Endodermal cell (in vitro differentiated cells): ENCODE data around the gene IGSF9B. TPM values are rescaled to one million over a fixed set of nuclear protein-coding genes. Genes with fewer than 3 reads are reported as not detected.
A peak's percentile ranks its signal among the peaks of the same experiment; 100 is the strongest.

Source experiments
- DNase-seq: peaks from one replicate; pipeline ENCODE4 v3.0.0-alpha.2; 2017
- H3K27ac ChIP-seq: 2 replicates; pipeline ENCODE4 v1.5.1; 2013; ENCODE audit warnings: mild to moderate bottlenecking, low read depth, low read length, moderate library complexity
- H3K27me3 ChIP-seq: 2 replicates; pipeline ENCODE4 v1.6.1; 2013; ENCODE audit warnings: mild to moderate bottlenecking, low read length, moderate library complexity; ENCODE audit not compliant: insufficient read depth, control insufficient read depth, poor library complexity, severe bottlenecking
- H3K36me3 ChIP-seq: 2 replicates; pipeline ENCODE4 v1.7.0; 2013; ENCODE audit warnings: mild to moderate bottlenecking, low read length, moderate library complexity; ENCODE audit not compliant: control insufficient read depth, insufficient read depth
- H3K4me1 ChIP-seq: one replicate; pipeline ENCODE4 v1.7.0; 2013; ENCODE audit warnings: low read length; ENCODE audit not compliant: control insufficient read depth, insufficient read depth
- H3K4me3 ChIP-seq: 2 replicates; pipeline ENCODE4 v1.5.1; 2013; ENCODE audit warnings: mild to moderate bottlenecking, low read length, moderate library complexity
- H3K9ac ChIP-seq: 2 replicates; pipeline ENCODE4 v1.6.1; 2013; ENCODE audit warnings: mild to moderate bottlenecking, low read length, moderate library complexity; ENCODE audit not compliant: poor library complexity, severe bottlenecking; ENCODE audit errors: extremely low read depth
- H3K9me3 ChIP-seq: 2 replicates; pipeline ENCODE4 v1.6.1; 2013; ENCODE audit warnings: mild to moderate bottlenecking, low read length, moderate library complexity; ENCODE audit not compliant: control insufficient read depth
- H3K27ac Mint-ChIP-seq: 2 replicates; pipeline ENCODE4 v1.8.0; 2020; ENCODE audit warnings: mixed read lengths
- H3K27me3 Mint-ChIP-seq: 2 replicates; pipeline ENCODE4 v1.8.0; 2021; ENCODE audit warnings: mild to moderate bottlenecking, mixed read lengths; ENCODE audit not compliant: insufficient read depth
- H3K36me3 Mint-ChIP-seq: 2 replicates; pipeline ENCODE4 v1.8.0; 2020; ENCODE audit warnings: low read depth, mixed read lengths
- H3K4me1 Mint-ChIP-seq: 2 replicates; pipeline ENCODE4 v1.8.0; 2020; ENCODE audit warnings: mixed read lengths
- H3K4me3 Mint-ChIP-seq: 2 replicates; pipeline ENCODE4 v1.8.0; 2020; ENCODE audit warnings: mild to moderate bottlenecking, moderate library complexity, mixed read lengths
- H3K9me3 Mint-ChIP-seq: 2 replicates; pipeline ENCODE4 v1.8.0; 2020; ENCODE audit warnings: mild to moderate bottlenecking, mixed read lengths
- WGBS, 2 experiments: methylation state at CpG; one replicate each; pipeline versions ENCODE4 v1.1.5 to v1.1.7; 2013; ENCODE audit warnings: missing lambda C conversion rate in 2 of 2, mixed read lengths in 1 of 2; ENCODE audit not compliant: insufficient coverage in 1 of 2, insufficient read length in 1 of 2; 5-methylcytosine and 5-hydroxymethylcytosine counted together
- total RNA-seq, 2 donors: library from RNA; stranded (reverse); fragmentation: NEBNext Ultra II Directional in 1 of 2; extraction: Animal tissue kit (Norgen Biotek cat#: 25700) in 1 of 2; gene quantifications; 2 replicates in 1 of 2; 3 replicates in 1 of 2; pipeline ENCODE4 v1.2.1, GENCODE V29; 2021
- TF ChIP-seq, protein P1 (sequence below): fragments of 200-600 bp; sonication (generic); conservative IDR thresholded peaks from 2 replicates; pipeline ENCODE4 v1.5.0; 2021; ENCODE audit warnings: antibody characterized with exemption, mild to moderate bottlenecking

Gene IGSF9B
- total RNA-seq, 2 donors from 2014 or later, result 14.1 to 23.0 TPM

DNA sequence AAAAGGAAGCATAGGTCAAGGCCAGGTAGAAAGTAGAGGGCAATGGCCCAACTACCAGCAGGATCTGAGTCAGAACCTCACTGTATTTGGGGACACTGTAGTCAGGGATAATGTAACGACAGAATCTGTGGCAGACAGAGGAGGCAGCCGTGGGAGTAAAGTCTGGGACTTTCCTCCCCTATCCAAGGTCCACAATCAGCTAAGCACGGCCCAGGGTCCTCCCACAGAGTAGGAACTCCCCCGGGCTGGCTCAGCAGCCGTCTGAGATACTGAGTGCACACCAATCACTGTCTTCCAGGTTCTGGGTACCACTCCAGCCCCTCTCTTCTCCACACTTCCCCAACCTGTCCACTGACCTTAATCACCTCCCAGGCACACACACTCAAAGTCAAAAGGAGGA lies 3.2 kb downstream of the IGSF9B start:
- H3K36me3 ChIP-seq, result no peaks in the 10 kb centered on the region
- H3K9me3 ChIP-seq, result no peaks in the 10 kb centered on the region
- WGBS, 2 experiments, result 77 to 78% methylated on average over 4 to 5 of the region's 5 CpGs
- no peak overlapping the region for H3K9ac ChIP-seq
- no peak overlapping the region for H3K4me3 ChIP-seq
- peaks cover 32% of the 10 kb centered on the region for H3K27me3 ChIP-seq
- TF ChIP-seq, protein P1, sequence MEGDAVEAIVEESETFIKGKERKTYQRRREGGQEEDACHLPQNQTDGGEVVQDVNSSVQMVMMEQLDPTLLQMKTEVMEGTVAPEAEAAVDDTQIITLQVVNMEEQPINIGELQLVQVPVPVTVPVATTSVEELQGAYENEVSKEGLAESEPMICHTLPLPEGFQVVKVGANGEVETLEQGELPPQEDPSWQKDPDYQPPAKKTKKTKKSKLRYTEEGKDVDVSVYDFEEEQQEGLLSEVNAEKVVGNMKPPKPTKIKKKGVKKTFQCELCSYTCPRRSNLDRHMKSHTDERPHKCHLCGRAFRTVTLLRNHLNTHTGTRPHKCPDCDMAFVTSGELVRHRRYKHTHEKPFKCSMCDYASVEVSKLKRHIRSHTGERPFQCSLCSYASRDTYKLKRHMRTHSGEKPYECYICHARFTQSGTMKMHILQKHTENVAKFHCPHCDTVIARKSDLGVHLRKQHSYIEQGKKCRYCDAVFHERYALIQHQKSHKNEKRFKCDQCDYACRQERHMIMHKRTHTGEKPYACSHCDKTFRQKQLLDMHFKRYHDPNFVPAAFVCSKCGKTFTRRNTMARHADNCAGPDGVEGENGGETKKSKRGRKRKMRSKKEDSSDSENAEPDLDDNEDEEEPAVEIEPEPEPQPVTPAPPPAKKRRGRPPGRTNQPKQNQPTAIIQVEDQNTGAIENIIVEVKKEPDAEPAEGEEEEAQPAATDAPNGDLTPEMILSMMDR, result no peak
- no peaks in the 10 kb centered on the region for H3K36me3 Mint-ChIP-seq
- peaks cover 10% of the 10 kb centered on the region for H3K4me1 ChIP-seq
- no peak overlapping the region for H3K27ac Mint-ChIP-seq
- no peak for DNase-seq
- peaks cover 37% of the 10 kb centered on the region for H3K27me3 Mint-ChIP-seq
- H3K27ac ChIP-seq, result no peak overlapping the region
- H3K9me3 Mint-ChIP-seq, result no peaks in the 10 kb centered on the region
- peaks cover 31% of the 10 kb centered on the region for H3K4me1 Mint-ChIP-seq
- no peak overlapping the region for H3K4me3 Mint-ChIP-seq

DNA sequence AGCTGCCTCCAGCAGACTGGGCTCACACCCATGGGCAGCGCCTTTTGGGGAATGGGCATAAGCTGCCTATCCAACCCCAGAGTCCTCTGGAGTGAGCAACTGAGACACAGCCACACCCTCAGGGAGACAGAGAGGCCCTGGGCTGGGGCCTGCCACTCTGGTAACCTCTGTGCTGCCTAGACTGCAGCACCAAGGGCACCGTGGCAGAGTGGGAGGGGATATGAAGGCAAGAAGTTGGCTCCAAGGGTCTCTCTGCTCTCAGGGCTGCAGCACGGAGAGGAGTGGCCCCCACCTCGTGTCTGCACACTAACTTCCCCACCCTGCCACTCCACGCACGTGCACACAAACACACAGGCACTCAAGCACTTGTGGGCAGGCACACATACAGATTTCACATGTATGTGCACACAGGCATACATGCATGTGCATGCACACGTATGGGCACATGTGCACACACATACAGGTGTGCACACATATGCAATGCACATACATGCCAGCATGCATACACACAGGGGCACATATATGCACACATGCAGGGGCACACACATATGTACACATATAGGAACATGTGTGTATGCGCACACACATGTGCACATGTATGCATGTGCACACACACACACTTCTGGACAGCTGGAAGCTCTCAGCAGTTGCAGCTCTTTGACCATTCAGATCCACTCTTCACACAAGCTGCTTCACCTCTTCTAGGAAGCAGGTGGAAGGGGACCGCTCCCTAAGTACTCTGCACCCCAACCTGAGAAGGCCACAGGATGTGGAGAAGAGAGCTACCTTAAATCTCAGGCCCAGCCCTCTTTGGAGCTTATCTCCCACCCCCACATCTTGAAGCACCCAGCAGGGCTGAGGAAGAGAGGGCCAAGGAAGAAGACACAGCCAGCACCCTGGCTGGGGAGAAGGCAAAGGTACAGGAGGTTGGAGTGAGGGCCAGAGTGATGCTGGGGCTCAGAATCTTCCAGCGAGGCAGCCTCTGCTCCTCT lies 4.3 kb downstream of the IGSF9B start:
- Mint-ChIP-seq H3K36me3 (no peaks in the 10 kb centered on the region), H3K4me3 (no peak overlapping the region), H3K4me1 (peaks cover 31% of the 10 kb centered on the region), H3K27ac (no peak overlapping the region), H3K9me3 (no peaks in the 10 kb centered on the region), H3K27me3 (peaks cover 30% of the 10 kb centered on the region)
- peaks cover 6% of the 10 kb centered on the region for H3K4me1 ChIP-seq
- no peaks in the 10 kb centered on the region for H3K9me3 ChIP-seq
- WGBS, 2 experiments, result 78 to 90% methylated on average over 2 to 10 of the region's 10 CpGs
- peaks cover 31% of the 10 kb centered on the region for H3K27me3 ChIP-seq
- H3K9ac ChIP-seq, result no peak overlapping the region
- H3K27ac ChIP-seq, result no peak overlapping the region
- no peak overlapping the region for H3K4me3 ChIP-seq
- no peak for DNase-seq
- H3K36me3 ChIP-seq, result no peaks in the 10 kb centered on the region
- TF ChIP-seq, protein P1, result no peak

DNA sequence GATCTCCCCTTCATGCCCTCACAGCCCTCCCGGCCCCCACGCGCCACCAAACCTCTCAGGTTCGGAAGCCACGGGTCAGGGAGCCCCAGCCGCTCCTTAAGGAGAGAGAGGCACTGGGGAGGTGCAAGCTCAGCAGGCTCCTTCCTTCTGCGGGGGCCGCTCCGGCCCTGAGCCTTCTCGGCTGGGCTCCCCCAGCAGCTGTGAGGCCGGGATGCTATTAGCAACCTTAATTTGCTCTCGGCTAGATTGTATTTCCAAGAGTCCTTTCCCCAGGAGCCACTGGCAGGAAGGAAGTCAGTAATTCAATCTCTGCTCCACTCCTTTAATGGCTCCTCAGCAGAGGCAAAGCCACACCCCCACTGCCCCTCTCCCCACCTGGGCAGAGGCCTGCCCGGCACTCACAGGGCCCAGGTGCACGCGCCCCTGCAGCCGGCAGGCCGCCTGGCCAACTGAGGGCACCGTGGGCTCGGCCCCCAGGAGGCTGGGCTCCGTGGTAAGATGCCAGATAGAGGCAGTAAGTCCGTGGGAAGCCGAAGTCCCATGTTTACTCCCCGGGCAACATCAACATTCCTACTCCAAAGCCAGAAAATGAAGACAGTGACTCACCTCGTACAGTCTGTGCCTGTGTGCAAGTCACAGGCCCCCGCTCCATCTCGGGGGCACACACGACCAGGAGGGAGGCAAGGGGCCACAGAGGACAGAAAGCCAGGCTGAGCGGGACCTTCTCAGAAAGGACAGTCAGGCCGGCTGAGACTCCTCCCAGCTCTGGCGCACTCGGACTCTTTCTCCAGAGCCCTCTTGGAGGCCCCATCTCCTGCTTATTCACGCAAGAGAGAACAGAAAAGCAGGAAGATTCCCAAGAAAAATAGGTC lies 5.2 kb downstream of the IGSF9B start:
- Histone ChIP-seq H3K27me3 (peaks cover 31% of the 10 kb centered on the region), H3K9ac (no peak overlapping the region)

More for the DNA sequence above, 5.2 kb downstream of the IGSF9B start:
- Mint-ChIP-seq H3K27ac (no peak overlapping the region), H3K4me1 (peaks cover 30% of the 10 kb centered on the region), H3K27me3 (peaks cover 29% of the 10 kb centered on the region), H3K4me3 (peak overlapping the region; percentile 31), H3K36me3 (no peaks in the 10 kb centered on the region), H3K9me3 (no peaks in the 10 kb centered on the region)
- H3K9me3 ChIP-seq, result no peaks in the 10 kb centered on the region
- H3K27ac ChIP-seq, result peak overlapping the region; percentile 12
- H3K36me3 ChIP-seq, result no peaks in the 10 kb centered on the region
- peak; percentile 82 for DNase-seq
- 37 to 46% methylated on average over 21 to 32 of the region's 32 CpGs for WGBS, 2 experiments
- no peak overlapping the region for H3K4me3 ChIP-seq
- TF ChIP-seq, protein P1, result no peak
- H3K4me1 ChIP-seq, result peaks cover 4% of the 10 kb centered on the region
